ENCODE data around the gene RDX.
A peak's percentile ranks its signal among the peaks of the same experiment; 100 is the strongest.

Gene RDX

DNA sequence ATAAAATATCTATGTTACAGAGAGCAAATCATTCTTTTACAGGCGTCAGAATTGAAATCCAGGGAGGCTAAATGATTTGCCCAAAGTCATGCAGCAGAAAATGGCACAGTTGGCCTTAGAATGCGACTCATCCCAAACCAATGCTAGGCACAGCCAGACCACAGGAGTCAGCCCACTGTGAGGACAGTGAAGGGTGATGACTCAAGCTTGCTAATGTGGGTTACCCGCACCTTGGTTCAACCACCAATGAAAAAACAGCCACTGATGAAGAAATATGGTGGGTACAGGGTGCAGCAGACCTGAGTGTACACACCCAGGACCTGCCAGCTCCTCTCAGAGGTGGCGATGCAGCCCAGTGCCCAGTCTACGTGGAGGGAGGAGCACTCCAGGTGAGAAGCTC lies 113.5 kb downstream of the RDX start:
- peak; percentile 48 for DNase-seq
- Histone ChIP-seq H3K18ac (ENCODE audit: low read depth in 1 of 2, low read length in 2 of 2) (no peak overlapping the region), H3K27ac (ENCODE audit: low read length, poor library complexity, severe bottlenecking) (no peak overlapping the region), H2AK5ac (ENCODE audit: low read length, severe bottlenecking) (no peak overlapping the region), H2BK12ac (ENCODE audit: low read length in 2 of 2) (no peak overlapping the region), H3K4ac (ENCODE audit: low read depth in 1 of 2, low read length in 2 of 2) (no peak overlapping the region), H3K4me1 (ENCODE audit: control insufficient read depth, insufficient read depth, low read depth, low read length) (peaks cover 16% of the 10 kb centered on the region), H3K4me3 (ENCODE audit: insufficient read depth in 1 of 2, low read depth in 1 of 2, low read length in 2 of 2) (no peak overlapping the region), H2AFZ (ENCODE audit: low read depth, low read length) (no peak overlapping the region), H2BK15ac (ENCODE audit: low read depth, poor library complexity, severe bottlenecking) (no peak overlapping the region), H3K14ac (ENCODE audit: low read length in 2 of 2) (no peak overlapping the region), H3K36me3 (ENCODE audit: control insufficient read depth in 1 of 2, insufficient read depth in 2 of 2, low read depth in 1 of 2, low read length in 2 of 2) (peaks cover 0 to 3% of the 10 kb centered on the region in 2 experiments), H4K91ac (ENCODE audit: low read length) (no peak overlapping the region), H3K9ac (ENCODE audit: low read length) (no peak overlapping the region), H2BK5ac (ENCODE audit: low read depth, low read length, poor library complexity, severe bottlenecking) (no peak overlapping the region), H2BK120ac (ENCODE audit: low read depth, low read length) (no peak overlapping the region), H3K27me3 (ENCODE audit: control insufficient read depth in 1 of 2, insufficient read depth in 1 of 2, low read length in 2 of 2) (no peaks in the 10 kb centered on the region), H4K8ac (ENCODE audit: low read length) (no peak overlapping the region), H3K4me2 (ENCODE audit: low read length, poor library complexity, severe bottlenecking) (no peak overlapping the region), H3K23ac (ENCODE audit: low read length in 2 of 2) (no peak overlapping the region), H3K9me3 (ENCODE audit: control insufficient read depth, low read length) (no peaks in the 10 kb centered on the region), H3K79me1 (replicated peaks; ENCODE audit: low read length, poor library complexity, severe bottlenecking) (no peaks in the 10 kb centered on the region)
- 84% methylated on average over 5 of the region's 5 CpGs for WGBS

- Histone ChIP-seq H3K14ac (ENCODE audit: low read length in 2 of 2) (no peak overlapping the region), H3K4me3 (ENCODE audit: insufficient read depth in 1 of 2, low read depth in 1 of 2, low read length in 2 of 2) (no peak overlapping the region), H3K4ac (ENCODE audit: low read depth in 1 of 2, low read length in 2 of 2) (no peak overlapping the region), H3K9ac (ENCODE audit: low read length) (no peak overlapping the region), H2AFZ (ENCODE audit: low read depth, low read length) (no peak overlapping the region), H3K9me3 (ENCODE audit: control insufficient read depth, low read length) (no peaks in the 10 kb centered on the region), H3K79me1 (replicated peaks; ENCODE audit: low read length, poor library complexity, severe bottlenecking) (no peaks in the 10 kb centered on the region), H3K27ac (ENCODE audit: low read length, poor library complexity, severe bottlenecking) (no peak overlapping the region), H4K8ac (ENCODE audit: low read length) (no peak overlapping the region), H2BK5ac (ENCODE audit: low read depth, low read length, poor library complexity, severe bottlenecking) (no peak overlapping the region), H4K91ac (ENCODE audit: low read length) (no peak overlapping the region), H3K18ac (ENCODE audit: low read depth in 1 of 2, low read length in 2 of 2) (no peak overlapping the region), H3K27me3 (ENCODE audit: control insufficient read depth in 1 of 2, insufficient read depth in 1 of 2, low read length in 2 of 2) (no peaks in the 10 kb centered on the region), H3K4me2 (ENCODE audit: low read length, poor library complexity, severe bottlenecking) (no peak overlapping the region), H2BK15ac (ENCODE audit: low read depth, poor library complexity, severe bottlenecking) (no peak overlapping the region), H3K36me3 (ENCODE audit: control insufficient read depth in 1 of 2, insufficient read depth in 2 of 2, low read depth in 1 of 2, low read length in 2 of 2) (no peaks in the 10 kb centered on the region), H2BK120ac (ENCODE audit: low read depth, low read length) (no peak overlapping the region), H2AK5ac (ENCODE audit: low read length, severe bottlenecking) (no peak overlapping the region), H3K4me1 (ENCODE audit: control insufficient read depth, insufficient read depth, low read depth, low read length) (peaks cover 8% of the 10 kb centered on the region), H2BK12ac (ENCODE audit: low read length in 2 of 2) (no peak overlapping the region), H3K23ac (ENCODE audit: low read length in 2 of 2) (no peak overlapping the region)
- WGBS = 81% methylated on average over 4 of the region's 4 CpGs
- DNase-seq = no peak
These were observed 117.3 kb downstream of the RDX start for GRCh38 chr11:110179064-110179463.

DNA sequence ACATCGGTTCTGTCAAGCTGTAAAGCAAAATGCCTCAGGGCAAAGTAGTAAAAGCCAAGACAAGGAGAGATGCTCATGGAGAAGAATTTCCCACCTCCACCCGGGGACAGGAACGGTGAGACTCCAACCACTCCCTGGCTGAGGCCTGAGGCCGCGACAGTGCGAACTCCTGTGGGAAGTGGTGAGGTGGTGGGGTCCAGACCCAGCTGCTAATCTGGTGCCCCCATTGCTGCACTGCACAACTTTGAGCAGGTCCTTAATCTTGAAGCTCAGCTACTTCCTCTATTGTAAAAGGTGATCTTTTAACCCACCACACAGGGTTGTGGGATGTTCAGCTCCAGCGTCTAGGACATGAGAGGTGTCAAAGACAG lies 119.3 kb downstream of the RDX start:
- no peak overlapping the region for H3K18ac ChIP-seq (ENCODE audit: low read depth in 1 of 2, low read length in 2 of 2)
- no peak for DNase-seq
- H3K27me3 ChIP-seq (ENCODE audit: control insufficient read depth in 1 of 2, insufficient read depth in 1 of 2, low read length in 2 of 2) = no peaks in the 10 kb centered on the region
- H3K4me2 ChIP-seq (ENCODE audit: low read length, poor library complexity, severe bottlenecking) = no peak overlapping the region
- H2AFZ ChIP-seq (ENCODE audit: low read depth, low read length) = no peak overlapping the region
- H3K36me3 ChIP-seq (ENCODE audit: control insufficient read depth in 1 of 2, insufficient read depth in 2 of 2, low read depth in 1 of 2, low read length in 2 of 2) = no peaks in the 10 kb centered on the region
- H3K27ac ChIP-seq (ENCODE audit: low read length, poor library complexity, severe bottlenecking) = no peak overlapping the region
- H2BK120ac ChIP-seq (ENCODE audit: low read depth, low read length) = no peak overlapping the region
- no peak overlapping the region for H4K91ac ChIP-seq (ENCODE audit: low read length)
- H4K8ac ChIP-seq (ENCODE audit: low read length) = no peak overlapping the region
- no peak overlapping the region for H2BK5ac ChIP-seq (ENCODE audit: low read depth, low read length, poor library complexity, severe bottlenecking)
- no peak overlapping the region for H3K4ac ChIP-seq (ENCODE audit: low read depth in 1 of 2, low read length in 2 of 2)
- no peak overlapping the region for H3K23ac ChIP-seq (ENCODE audit: low read length in 2 of 2)
- no peak overlapping the region for H3K4me3 ChIP-seq (ENCODE audit: insufficient read depth in 1 of 2, low read depth in 1 of 2, low read length in 2 of 2)
- no peak overlapping the region for H2BK15ac ChIP-seq (ENCODE audit: low read depth, poor library complexity, severe bottlenecking)
- peaks cover 5% of the 10 kb centered on the region for H3K4me1 ChIP-seq (ENCODE audit: control insufficient read depth, insufficient read depth, low read depth, low read length)
- H3K9ac ChIP-seq (ENCODE audit: low read length) = no peak overlapping the region
- no peak overlapping the region for H2BK12ac ChIP-seq (ENCODE audit: low read length in 2 of 2)
- no peaks in the 10 kb centered on the region for H3K79me1 ChIP-seq (replicated peaks; ENCODE audit: low read length, poor library complexity, severe bottlenecking)
- H3K9me3 ChIP-seq (ENCODE audit: control insufficient read depth, low read length) = no peaks in the 10 kb centered on the region
- WGBS = 95% methylated on average over 7 of the region's 7 CpGs
- H2AK5ac ChIP-seq (ENCODE audit: low read length, severe bottlenecking) = no peak overlapping the region
- H3K14ac ChIP-seq (ENCODE audit: low read length in 2 of 2) = no peak overlapping the region

- Histone ChIP-seq H3K27ac (ENCODE audit: low read length, poor library complexity, severe bottlenecking) (no peak overlapping the region), H3K9ac (ENCODE audit: low read length) (no peak overlapping the region), H3K36me3 (ENCODE audit: control insufficient read depth in 1 of 2, insufficient read depth in 2 of 2, low read depth in 1 of 2, low read length in 2 of 2) (no peaks in the 10 kb centered on the region), H3K23ac (ENCODE audit: low read length in 2 of 2) (no peak overlapping the region), H3K9me3 (ENCODE audit: control insufficient read depth, low read length) (no peaks in the 10 kb centered on the region), H3K27me3 (ENCODE audit: control insufficient read depth in 1 of 2, insufficient read depth in 1 of 2, low read length in 2 of 2) (no peaks in the 10 kb centered on the region), H4K91ac (ENCODE audit: low read length) (no peak overlapping the region), H2BK5ac (ENCODE audit: low read depth, low read length, poor library complexity, severe bottlenecking) (no peak overlapping the region), H3K4ac (ENCODE audit: low read depth in 1 of 2, low read length in 2 of 2) (peak overlapping the region in 1 of 2 experiments; percentile 54), H2AK5ac (ENCODE audit: low read length, severe bottlenecking) (no peak overlapping the region), H3K79me1 (replicated peaks; ENCODE audit: low read length, poor library complexity, severe bottlenecking) (no peaks in the 10 kb centered on the region), H2BK15ac (ENCODE audit: low read depth, poor library complexity, severe bottlenecking) (no peak overlapping the region), H2AFZ (ENCODE audit: low read depth, low read length) (no peak overlapping the region), H4K8ac (ENCODE audit: low read length) (no peak overlapping the region), H2BK12ac (ENCODE audit: low read length in 2 of 2) (no peak overlapping the region), H3K4me2 (ENCODE audit: low read length, poor library complexity, severe bottlenecking) (no peak overlapping the region), H3K4me1 (ENCODE audit: control insufficient read depth, insufficient read depth, low read depth, low read length) (peaks cover 5% of the 10 kb centered on the region), H2BK120ac (ENCODE audit: low read depth, low read length) (no peak overlapping the region), H3K14ac (ENCODE audit: low read length in 2 of 2) (no peak overlapping the region), H3K4me3 (ENCODE audit: insufficient read depth in 1 of 2, low read depth in 1 of 2, low read length in 2 of 2) (no peak overlapping the region), H3K18ac (ENCODE audit: low read depth in 1 of 2, low read length in 2 of 2) (no peak overlapping the region)
- peak; percentile 56 for DNase-seq
- WGBS = 84% methylated on average over 12 of the region's 12 CpGs
These were observed 119.9 kb downstream of the RDX start for GRCh38 chr11:110176366-110177085.
